Loucy (cell line): ENCODE measurements around the gene AFF2.

Experiments
- H2AFZ ChIP-seq: fragments of 200-600 bp; sonication (generic); 2 replicates; pipeline ENCODE4 v1.6.0; 2016; ENCODE audit warnings: antibody characterized with exemption, mild to moderate bottlenecking, low read length, moderate library complexity
- H3F3A ChIP-seq: fragments of 200-600 bp; 2 replicates; pipeline ENCODE4 v1.6.0; 2016; ENCODE audit warnings: antibody characterized with exemption, low read depth, mild to moderate bottlenecking
- H3K27me3 ChIP-seq: fragments of 200-600 bp; sonication (generic); 2 replicates; pipeline ENCODE4 v1.6.1; 2014; ENCODE audit warnings: low read length, mild to moderate bottlenecking; ENCODE audit not compliant: insufficient read depth, poor library complexity, severe bottlenecking
- H3K36me3 ChIP-seq: fragments of 200-600 bp; sonication (generic); 2 replicates; pipeline ENCODE4 v1.6.1; 2016; ENCODE audit warnings: low read length; ENCODE audit not compliant: insufficient read depth
- H3K4me1 ChIP-seq: fragments of 200-600 bp; sonication (generic); 2 replicates; pipeline ENCODE4 v1.5.1; 2014; ENCODE audit warnings: low read length, mild to moderate bottlenecking; ENCODE audit not compliant: insufficient read depth, poor library complexity, severe bottlenecking
- H3K4me2 ChIP-seq: fragments of 200-600 bp; sonication (generic); 2 replicates; pipeline ENCODE4 v1.6.0; 2014; ENCODE audit warnings: antibody characterized with exemption, low read length, low read depth, mild to moderate bottlenecking; ENCODE audit not compliant: poor library complexity, severe bottlenecking
- H3K4me3 ChIP-seq: fragments of 200-600 bp; sonication (generic); 2 replicates; pipeline ENCODE4 v1.5.1; 2014; ENCODE audit warnings: low read length, mild to moderate bottlenecking, mixed read lengths; ENCODE audit not compliant: poor library complexity, severe bottlenecking
- H3K79me2 ChIP-seq: fragments of 200-600 bp; sonication (generic); 2 replicates; pipeline ENCODE4 v1.6.1; 2014; ENCODE audit warnings: low read length; ENCODE audit not compliant: insufficient read depth
- H3K9ac ChIP-seq: fragments of 200-600 bp; sonication (generic); 2 replicates; pipeline ENCODE4 v1.6.0; 2014; ENCODE audit warnings: mild to moderate bottlenecking, low read depth, low read length, moderate library complexity; ENCODE audit not compliant: poor library complexity, severe bottlenecking
- H3K9me2 ChIP-seq: fragments of 200-600 bp; sonication (generic); replicated peaks from 2 replicates; pipeline ENCODE4 v1.6.1; 2016; ENCODE audit warnings: low read depth, low read length, mixed read lengths
- H3K9me3 ChIP-seq: fragments of 200-600 bp; sonication (generic); 2 replicates; pipeline ENCODE4 v1.6.1; 2014; ENCODE audit warnings: mild to moderate bottlenecking, antibody characterized with exemption, low read length, low read depth; ENCODE audit not compliant: insufficient read depth
- H4K20me1 ChIP-seq: fragments of 200-600 bp; sonication (generic); 2 replicates; pipeline ENCODE4 v1.6.0; 2014; ENCODE audit warnings: antibody characterized with exemption, low read length, mild to moderate bottlenecking; ENCODE audit not compliant: insufficient read depth, poor library complexity, severe bottlenecking
- CTCF ChIP-seq: fragments of 200-600 bp; sonication (generic); conservative IDR thresholded peaks from 2 replicates; pipeline ENCODE4 v1.5.1; 2014; ENCODE audit warnings: mild to moderate bottlenecking, antibody characterized with exemption, low read length
- EZH2phosphoT487 ChIP-seq: fragments of 200-600 bp; IDR thresholded peaks from 2 replicates; pipeline ENCODE4 v1.6.1; 2018; ENCODE audit warnings: antibody characterized with exemption, mild to moderate bottlenecking, moderate library complexity, borderline replicate concordance

AFF2 gene

GRCh38 chrX:148582353-148582752, 81.9 kb downstream of the AFF2 start:
- Histone ChIP-seq H3K27me3 (no peaks in the 10 kb centered on the region), H3K4me3 (no peak overlapping the region), H3K36me3 (no peaks in the 10 kb centered on the region), H3F3A (peaks cover 4% of the 10 kb centered on the region; the same call in 1 of the 2 replicates), H3K4me2 (no peak overlapping the region), H3K4me1 (peaks cover 16% of the 10 kb centered on the region), H3K9ac (no peak overlapping the region), H3K9me3 (no peaks in the 10 kb centered on the region), H3K9me2 (no peaks in the 10 kb centered on the region), H3K79me2 (peaks cover 74% of the 10 kb centered on the region), H4K20me1 (peaks cover 38% of the 10 kb centered on the region), H2AFZ (no peak overlapping the region)
- TF ChIP-seq EZH2phosphoT487 (no peak), CTCF (no peak)

- TF ChIP-seq EZH2phosphoT487 (no peak), CTCF (no peak)
- H3K4me2 ChIP-seq = no peak overlapping the region
- H3K9me3 ChIP-seq = no peaks in the 10 kb centered on the region
These were observed 88.4 kb downstream of the AFF2 start for GRCh38 chrX:148588649-148589310.

GRCh38 chrX:148592595-148592994, 92.2 kb downstream of the AFF2 start:
- no peak for TF ChIP-seq CTCF
- no peak for TF ChIP-seq EZH2phosphoT487

More at GRCh38 chrX:148588649-148589310, 88.4 kb downstream of the AFF2 start:
- peaks cover 33% of the 10 kb centered on the region for H3K4me1 ChIP-seq
- H3K27me3 ChIP-seq = no peaks in the 10 kb centered on the region
- H3F3A ChIP-seq = no peaks in the 10 kb centered on the region
- no peaks in the 10 kb centered on the region for H3K36me3 ChIP-seq
- H2AFZ ChIP-seq = no peak overlapping the region
- H3K9ac ChIP-seq = no peak overlapping the region
- peaks cover 31% of the 10 kb centered on the region for H4K20me1 ChIP-seq
- H3K79me2 ChIP-seq = peaks cover 92% of the 10 kb centered on the region
- no peaks in the 10 kb centered on the region for H3K9me2 ChIP-seq
- H3K4me3 ChIP-seq = no peak overlapping the region

More at GRCh38 chrX:148592595-148592994, 92.2 kb downstream of the AFF2 start:
- no peaks in the 10 kb centered on the region for H3K27me3 ChIP-seq
- no peaks in the 10 kb centered on the region for H3K9me3 ChIP-seq
- H3K4me3 ChIP-seq = no peak overlapping the region
- peaks cover 54% of the 10 kb centered on the region for H3K4me1 ChIP-seq
- no peak overlapping the region for H2AFZ ChIP-seq
- H3K4me2 ChIP-seq = no peak overlapping the region
- H3K9ac ChIP-seq = no peak overlapping the region
- no peaks in the 10 kb centered on the region for H3F3A ChIP-seq
- H3K9me2 ChIP-seq = no peaks in the 10 kb centered on the region
- peaks cover 24% of the 10 kb centered on the region for H4K20me1 ChIP-seq
- peaks cover 99% of the 10 kb centered on the region for H3K79me2 ChIP-seq
- H3K36me3 ChIP-seq = no peaks in the 10 kb centered on the region; the same call in 1 of the 2 replicates
